GM12878 (cell line): Measurements from ENCODE around the gene PPP1R14B. TPM values are rescaled to one million over a fixed set of nuclear protein-coding genes. Genes with fewer than 3 reads are reported as not detected.

Experiments used
- ATAC-seq: fragments of 200-7000 bp; cut with Tn5 transposase; 3 replicates; pipeline ENCODE4 v1.9.1; 2020; ENCODE audit warnings: mild to moderate bottlenecking, moderate library complexity
- BruUV-seq: library from RNA; stranded (reverse); fragments of 400-500 nt; replicated peaks from 2 replicates; lab custom pipeline; 2021; lab: Mats Ljungman, UMichigan
- CTCF ChIA-PET: fragments of 300-600 bp; sonication (Branson Sonifier 250); formaldehyde crosslinking; extraction: SDS; loops from one replicate; lab custom pipeline; 2021; ENCODE audit warnings: inconsistent platforms; lab: Yijun Ruan, JAX
- POLR2A ChIA-PET: fragments of 350-600 bp; formaldehyde crosslinking; extraction: SDS; loops from one replicate; lab custom pipeline; 2021; ENCODE audit warnings: inconsistent platforms; lab: Charles Lee
- RAD21 ChIA-PET: fragments of 300-600 bp; sonication (Branson Sonifier 250); formaldehyde crosslinking; loops from one replicate; lab custom pipeline; 2023; ENCODE audit warnings: antibody characterized with exemption; ENCODE audit not compliant: unreplicated experiment; lab: Charles Lee
- SMC1A ChIA-PET: fragments of 300-600 bp; sonication (Branson Sonifier 250); formaldehyde crosslinking; loops from one replicate; lab custom pipeline; 2023; ENCODE audit not compliant: unreplicated experiment, uncharacterized antibody; lab: Charles Lee
- DNase-seq: peaks from one replicate; pipeline ENCODE4 v3.0.0-alpha.2; 2011; ENCODE audit warnings: low read depth, low spot score
- FAIRE-seq: peaks from 3 replicates; lab custom pipeline; 2011; peaks lifted over from hg19 to GRCh38; lab: Jason Lieb, UNC
- H2AFZ ChIP-seq: 2 replicates; pipeline ENCODE4 v1.6.0; 2011; ENCODE audit warnings: low read depth, low read length, control low read depth; ENCODE audit not compliant: control insufficient read depth
- H3K27ac ChIP-seq: 2 replicates; pipeline ENCODE4 v1.5.1; 2011; ENCODE audit warnings: control low read depth; ENCODE audit not compliant: control insufficient read depth, insufficient read depth
- H3K27me3 ChIP-seq, 2 experiments: replicated peaks in 1 of 2; 2 replicates each; pipeline versions ENCODE4 v1.6.0 to v1.6.1; 2011; ENCODE audit warnings: low read length in 1 of 2; ENCODE audit not compliant: control insufficient read depth in 2 of 2, insufficient read depth in 2 of 2
- H3K36me3 ChIP-seq, 2 experiments: 2 replicates each; pipeline ENCODE4 v1.5.1; 2011; ENCODE audit warnings: low read length in 1 of 2; ENCODE audit not compliant: control insufficient read depth in 2 of 2, insufficient read depth in 2 of 2
- H3K4me1 ChIP-seq: 2 replicates; pipeline ENCODE4 v1.6.1; 2011; ENCODE audit warnings: mild to moderate bottlenecking, low read length, moderate library complexity, mixed read lengths; ENCODE audit not compliant: control insufficient read depth, insufficient read depth
- H3K4me2 ChIP-seq: 2 replicates; pipeline ENCODE4 v1.6.0; 2011; ENCODE audit warnings: control low read depth; ENCODE audit not compliant: control insufficient read depth, insufficient read depth
- H3K4me3 ChIP-seq: fragments of 200-600 bp; sonication (generic); 2 replicates; pipeline ENCODE4 v1.5.1; 2016
- H3K79me2 ChIP-seq: 2 replicates; pipeline ENCODE4 v1.6.0; 2011; ENCODE audit warnings: low read length; ENCODE audit not compliant: control insufficient read depth, insufficient read depth
- H3K9ac ChIP-seq: 2 replicates; pipeline ENCODE4 v1.8.0; 2011; ENCODE audit warnings: low read length, control low read depth, mixed read lengths; ENCODE audit not compliant: control insufficient read depth, insufficient read depth
- H3K9me3 ChIP-seq: replicated peaks from 3 replicates; pipeline ENCODE4 v1.5.1; 2011; ENCODE audit warnings: mild to moderate bottlenecking, low read length; ENCODE audit not compliant: control insufficient read depth, insufficient read depth
- H4K20me1 ChIP-seq: 2 replicates; pipeline ENCODE4 v1.6.0; 2011; ENCODE audit not compliant: control insufficient read depth, insufficient read depth
- ASH2L ChIP-seq: fragments of 300-600, 200-600 bp; sonication (generic); IDR thresholded peaks from 2 replicates; pipeline ENCODE4 v1.6.1; 2017; ENCODE audit warnings: low read depth, mild to moderate bottlenecking, borderline replicate concordance
- CREB1 ChIP-seq: IDR thresholded peaks from 2 replicates; pipeline ENCODE4 v1.6.1; 2012; ENCODE audit warnings: low read depth, mild to moderate bottlenecking, inconsistent platforms
- EP300 ChIP-seq, 2 experiments: fragments of 150-350 bp in 1 of 2; IDR thresholded peaks; 2 replicates each; pipeline ENCODE4 v1.6.1; 2011 to 2012; ENCODE audit warnings: low read depth in 2 of 2, low read length in 2 of 2, borderline replicate concordance in 1 of 2, improper control_type of control experiment in 1 of 2, inconsistent platforms in 1 of 2; ENCODE audit not compliant: control insufficient read depth in 1 of 2
- JUND ChIP-seq: IDR thresholded peaks from 2 replicates; pipeline ENCODE4 v1.6.1; 2012; ENCODE audit warnings: low read depth, mild to moderate bottlenecking, low read length, improper control_type of control experiment, moderate library complexity
- NFXL1 ChIP-seq: fragments of 450-650 bp; IDR thresholded peaks from 2 replicates; pipeline ENCODE4 v1.6.1; 2017; ENCODE audit warnings: antibody characterized with exemption, mild to moderate bottlenecking, borderline replicate concordance
- PAX5 ChIP-seq: IDR thresholded peaks from 2 replicates; pipeline ENCODE4 v1.6.1; 2011; ENCODE audit warnings: low read depth, low read length, borderline replicate concordance
- RAD21 ChIP-seq: IDR thresholded peaks from 2 replicates; pipeline ENCODE4 v1.6.1; 2011; ENCODE audit warnings: mild to moderate bottlenecking, low read depth, low read length, moderate library complexity; ENCODE audit not compliant: insufficient read depth
- RB1 ChIP-seq: fragments of 450-650 bp; formaldehyde crosslinking; IDR thresholded peaks from 2 replicates; pipeline ENCODE4 v1.6.1; 2017; ENCODE audit warnings: mild to moderate bottlenecking, borderline replicate concordance
- STAT3 ChIP-seq: IDR thresholded peaks from 2 replicates; pipeline ENCODE4 v1.6.1; 2011; ENCODE audit warnings: low read depth, low read length, improper control_type of control experiment
- SUZ12 ChIP-seq: fragments of 200-600 bp; sonication (generic); IDR thresholded peaks from one replicate; pipeline ENCODE4 v1.6.1; 2018; ENCODE audit warnings: antibody characterized with exemption, mild to moderate bottlenecking; ENCODE audit not compliant: unreplicated experiment
- TARDBP ChIP-seq: IDR thresholded peaks from 2 replicates; pipeline ENCODE4 v1.6.1; 2016; ENCODE audit warnings: borderline replicate concordance
- YY1 ChIP-seq: IDR thresholded peaks from 2 replicates; pipeline ENCODE4 v1.6.1; 2011; ENCODE audit warnings: low read depth, mild to moderate bottlenecking, low read length
- ZNF384 ChIP-seq: IDR thresholded peaks from 2 replicates; pipeline ENCODE4 v1.6.1; 2012; ENCODE audit warnings: low read depth, mild to moderate bottlenecking, low read length, improper control_type of control experiment, borderline replicate concordance
- ZZZ3 ChIP-seq: IDR thresholded peaks from 2 replicates; pipeline ENCODE4 v1.6.1; 2011; ENCODE audit warnings: low read depth; ENCODE audit not compliant: control insufficient read depth, insufficient read length
- WGBS: methylation state at CpG from one replicate; pipeline ENCODE4 v1.1.6; 2016; ENCODE audit warnings: low lambda C conversion rate; ENCODE audit not compliant: insufficient replicate concordance, insufficient coverage; ENCODE audit errors: missing lambda C conversion rate; 5-methylcytosine and 5-hydroxymethylcytosine counted together
- in situ Hi-C: fragments of 300-500 bp; cut with MboI; formaldehyde crosslinking; loops from 9 replicates; pipeline ENCODE4 v1.14.3; 2018; ENCODE audit warnings: mixed read lengths
- intact Hi-C: fragments of 100-400 bp; cut with micrococcal nuclease; formaldehyde crosslinking; loops from one replicate; pipeline ENCODE4 v1.14.2; 2022; ENCODE audit not compliant: unreplicated experiment
- polyA plus RNA-seq, 11 experiments: library from polyadenylated mRNA; depleted of rRNA in 4 of 11; unstranded in 6 of 11; stranded (reverse) in 5 of 11; fragments of >200 nt; fragmentation: Nextera tagmentation in 4 of 11; fragmentation: Illumina TruSeq in 1 of 11; extraction: Ambion mirVana in 4 of 11; extraction: Trizol in 1 of 11; gene quantifications; 1 replicate in 1 of 11; 2 replicates in 10 of 11; pipeline versions ENCODE4 v1.2.1 to v1.2.3, GENCODE V29; 2011 to 2016; ENCODE audit warnings: inconsistent platforms in 2 of 11, missing spikeins in 2 of 11, low read depth in 1 of 11
- total RNA-seq, 4 experiments: library from RNA; depleted of rRNA in 3 of 4; stranded (reverse); fragments of >200 nt in 3 of 4; fragmentation: Illumina TruSeq in 1 of 4; extraction: Trizol in 1 of 4; gene quantifications; 2 replicates each; pipeline versions ENCODE4 v1.2.1 to v1.2.3, GENCODE V29; 2013 to 2021
- TF ChIP-seq, protein P1 (sequence below): fragments of 450-650 bp; IDR thresholded peaks from 2 replicates; pipeline ENCODE4 v1.6.1; 2017; ENCODE audit warnings: mild to moderate bottlenecking, low read depth, inconsistent platforms; ENCODE audit not compliant: poor library complexity, severe bottlenecking
- TF ChIP-seq, protein P2 (sequence below): fragments of 450-650 bp; IDR thresholded peaks from 2 replicates; pipeline ENCODE4 v1.6.1; 2016; ENCODE audit warnings: mild to moderate bottlenecking
- TF ChIP-seq, protein P3 (sequence below): fragments of 450-650 bp; IDR thresholded peaks from 2 replicates; pipeline ENCODE4 v1.6.1; 2017; ENCODE audit warnings: mild to moderate bottlenecking

PPP1R14B gene
- total and polyA plus RNA-seq, 10 of the 15 experiments (the other 5 are each of a cell fraction or from before 2014, with no cell fraction given): 8.4 to 283 (median 124) TPM

DNA sequence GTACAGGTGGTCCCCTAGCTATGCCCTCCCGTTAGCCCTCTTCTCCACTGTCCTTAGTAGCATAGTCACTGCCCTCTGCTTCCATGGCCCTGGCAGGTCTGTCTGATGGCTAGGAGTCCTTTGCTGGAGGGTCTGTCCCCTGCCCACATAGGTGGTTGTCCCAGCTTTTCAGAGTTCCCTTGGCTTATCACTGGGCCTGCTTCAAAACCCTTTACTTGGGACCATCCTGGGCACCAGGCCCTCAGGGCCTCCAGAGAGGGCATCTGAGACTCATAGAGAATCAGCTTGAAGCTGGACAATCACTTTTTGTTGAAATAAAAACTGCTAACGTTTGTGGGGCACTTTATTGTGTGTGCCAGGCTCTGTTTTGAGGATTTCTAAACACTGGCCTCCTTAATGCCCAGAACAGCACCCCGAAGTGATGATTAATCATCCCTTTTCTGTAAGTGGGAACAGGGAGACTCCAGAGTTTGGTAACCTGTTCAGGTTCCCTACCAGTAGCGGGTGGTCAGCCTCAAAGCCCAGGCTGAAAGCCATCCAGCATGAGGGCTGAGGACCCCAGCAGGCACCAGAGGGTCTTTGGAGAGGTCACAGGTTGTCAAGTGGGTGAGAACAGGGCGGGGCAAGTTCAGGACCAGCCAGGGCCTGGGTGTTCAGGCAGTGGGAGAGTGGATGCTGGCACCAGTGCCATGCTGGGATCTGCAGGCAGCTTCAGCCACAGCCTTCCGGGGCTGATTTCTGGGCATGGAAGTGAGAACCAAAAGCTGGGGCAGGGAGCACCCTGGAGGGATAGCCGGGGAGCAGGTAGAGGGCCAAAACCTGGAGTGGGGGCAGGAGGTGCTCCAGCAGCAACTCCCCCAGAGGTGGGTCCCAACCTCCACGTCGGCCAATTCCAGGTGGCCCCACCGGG, 43.9 kb upstream of the PPP1R14B start:
- H4K20me1 ChIP-seq: no peaks in the 10 kb centered on the region; the same call in 1 of the 2 replicates
- no peak overlapping the region for H2AFZ ChIP-seq
- no peak for FAIRE-seq
- no peak overlapping the region for H3K27ac ChIP-seq
- H3K9ac ChIP-seq: no peak overlapping the region
- in situ Hi-C loops (no loop called here), intact Hi-C loops (no loop called here)
- H3K9me3 ChIP-seq: no peaks in the 10 kb centered on the region
- H3K4me1 ChIP-seq: peaks cover 7% of the 10 kb centered on the region
- WGBS: 35% methylated on average over 10 of the region's 10 CpGs
- TF ChIP-seq EP300 (IDR thresholded peaks at IDR 0.05; ENCODE audit: borderline replicate concordance in 1 of 2, control insufficient read depth in 1 of 2, low read depth in 2 of 2, low read length in 2 of 2): no peak
- TF ChIP-seq YY1: no peak
- no peak for TF ChIP-seq ASH2L
- TF ChIP-seq STAT3: no peak
- TF ChIP-seq, protein P1, sequence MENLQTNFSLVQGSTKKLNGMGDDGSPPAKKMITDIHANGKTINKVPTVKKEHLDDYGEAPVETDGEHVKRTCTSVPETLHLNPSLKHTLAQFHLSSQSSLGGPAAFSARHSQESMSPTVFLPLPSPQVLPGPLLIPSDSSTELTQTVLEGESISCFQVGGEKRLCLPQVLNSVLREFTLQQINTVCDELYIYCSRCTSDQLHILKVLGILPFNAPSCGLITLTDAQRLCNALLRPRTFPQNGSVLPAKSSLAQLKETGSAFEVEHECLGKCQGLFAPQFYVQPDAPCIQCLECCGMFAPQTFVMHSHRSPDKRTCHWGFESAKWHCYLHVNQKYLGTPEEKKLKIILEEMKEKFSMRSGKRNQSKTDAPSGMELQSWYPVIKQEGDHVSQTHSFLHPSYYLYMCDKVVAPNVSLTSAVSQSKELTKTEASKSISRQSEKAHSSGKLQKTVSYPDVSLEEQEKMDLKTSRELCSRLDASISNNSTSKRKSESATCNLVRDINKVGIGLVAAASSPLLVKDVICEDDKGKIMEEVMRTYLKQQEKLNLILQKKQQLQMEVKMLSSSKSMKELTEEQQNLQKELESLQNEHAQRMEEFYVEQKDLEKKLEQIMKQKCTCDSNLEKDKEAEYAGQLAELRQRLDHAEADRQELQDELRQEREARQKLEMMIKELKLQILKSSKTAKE: no peak
- TF ChIP-seq, protein P2, sequence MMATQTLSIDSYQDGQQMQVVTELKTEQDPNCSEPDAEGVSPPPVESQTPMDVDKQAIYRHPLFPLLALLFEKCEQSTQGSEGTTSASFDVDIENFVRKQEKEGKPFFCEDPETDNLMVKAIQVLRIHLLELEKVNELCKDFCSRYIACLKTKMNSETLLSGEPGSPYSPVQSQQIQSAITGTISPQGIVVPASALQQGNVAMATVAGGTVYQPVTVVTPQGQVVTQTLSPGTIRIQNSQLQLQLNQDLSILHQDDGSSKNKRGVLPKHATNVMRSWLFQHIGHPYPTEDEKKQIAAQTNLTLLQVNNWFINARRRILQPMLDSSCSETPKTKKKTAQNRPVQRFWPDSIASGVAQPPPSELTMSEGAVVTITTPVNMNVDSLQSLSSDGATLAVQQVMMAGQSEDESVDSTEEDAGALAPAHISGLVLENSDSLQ: no peak
- TF ChIP-seq RAD21: no peak
- no peak for TF ChIP-seq PAX5
- no peak for TF ChIP-seq JUND
- TF ChIP-seq RB1: no peak
- no peak for TF ChIP-seq ZNF384
- no peak for TF ChIP-seq NFXL1
- no peak for TF ChIP-seq CREB1
- no peak for TF ChIP-seq TARDBP
- TF ChIP-seq, protein P3, sequence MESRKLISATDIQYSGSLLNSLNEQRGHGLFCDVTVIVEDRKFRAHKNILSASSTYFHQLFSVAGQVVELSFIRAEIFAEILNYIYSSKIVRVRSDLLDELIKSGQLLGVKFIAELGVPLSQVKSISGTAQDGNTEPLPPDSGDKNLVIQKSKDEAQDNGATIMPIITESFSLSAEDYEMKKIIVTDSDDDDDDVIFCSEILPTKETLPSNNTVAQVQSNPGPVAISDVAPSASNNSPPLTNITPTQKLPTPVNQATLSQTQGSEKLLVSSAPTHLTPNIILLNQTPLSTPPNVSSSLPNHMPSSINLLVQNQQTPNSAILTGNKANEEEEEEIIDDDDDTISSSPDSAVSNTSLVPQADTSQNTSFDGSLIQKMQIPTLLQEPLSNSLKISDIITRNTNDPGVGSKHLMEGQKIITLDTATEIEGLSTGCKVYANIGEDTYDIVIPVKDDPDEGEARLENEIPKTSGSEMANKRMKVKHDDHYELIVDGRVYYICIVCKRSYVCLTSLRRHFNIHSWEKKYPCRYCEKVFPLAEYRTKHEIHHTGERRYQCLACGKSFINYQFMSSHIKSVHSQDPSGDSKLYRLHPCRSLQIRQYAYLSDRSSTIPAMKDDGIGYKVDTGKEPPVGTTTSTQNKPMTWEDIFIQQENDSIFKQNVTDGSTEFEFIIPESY: no peak
- TF ChIP-seq ZZZ3: no peak
- no peak for TF ChIP-seq SUZ12
- CTCF ChIA-PET: interaction anchor here (0.6 to 2.3 kb wide), 4 partner anchors 10 to 78 kb away, joined by 3 to 9 read pairs (median 5); partner anchors contain the start of gene CATSPERZ
- H3K36me3 ChIP-seq: peaks cover 0 to 2% of the 10 kb centered on the region in 2 experiments; a peak in 2 of 4 replicates
- no peak for DNase-seq
- SMC1A ChIA-PET: interaction anchor here (0.5 kb wide), 1 partner anchor 21 kb away, joined by 3 read pairs; no protein-coding TSS in a partner anchor
- H3K4me2 ChIP-seq: no peak overlapping the region
- BruUV-seq: no TSS peak
- H3K27me3 ChIP-seq: peaks cover 3 to 10% of the 10 kb centered on the region in 2 experiments
- RAD21 ChIA-PET: no interaction called here
- no peak for ATAC-seq
- 0 out of 2 replicates have a peak, but pooled peaks cover 6% of the 10 kb centered on the region for H3K79me2 ChIP-seq
- POLR2A ChIA-PET: interaction anchor here (0.7 kb wide), 1 partner anchor 12 kb away, joined by 4 read pairs; no protein-coding TSS in a partner anchor
- no peak overlapping the region for H3K4me3 ChIP-seq
